NCI-H510A treated with DMSO at 0.1 percent for 48 hours (cell line): ENCODE data around the gene NOP14.
"Not testable (repeated sequence)": the region's sequence is repeated elsewhere in the genome, so short reads cannot be mapped to it uniquely, and the experiment has no call there.

Experiments
- DNase-seq: peaks from one replicate; lab custom pipeline; 2025; lab: John Stamatoyannopoulos, UW

The NOP14 gene

DNA sequence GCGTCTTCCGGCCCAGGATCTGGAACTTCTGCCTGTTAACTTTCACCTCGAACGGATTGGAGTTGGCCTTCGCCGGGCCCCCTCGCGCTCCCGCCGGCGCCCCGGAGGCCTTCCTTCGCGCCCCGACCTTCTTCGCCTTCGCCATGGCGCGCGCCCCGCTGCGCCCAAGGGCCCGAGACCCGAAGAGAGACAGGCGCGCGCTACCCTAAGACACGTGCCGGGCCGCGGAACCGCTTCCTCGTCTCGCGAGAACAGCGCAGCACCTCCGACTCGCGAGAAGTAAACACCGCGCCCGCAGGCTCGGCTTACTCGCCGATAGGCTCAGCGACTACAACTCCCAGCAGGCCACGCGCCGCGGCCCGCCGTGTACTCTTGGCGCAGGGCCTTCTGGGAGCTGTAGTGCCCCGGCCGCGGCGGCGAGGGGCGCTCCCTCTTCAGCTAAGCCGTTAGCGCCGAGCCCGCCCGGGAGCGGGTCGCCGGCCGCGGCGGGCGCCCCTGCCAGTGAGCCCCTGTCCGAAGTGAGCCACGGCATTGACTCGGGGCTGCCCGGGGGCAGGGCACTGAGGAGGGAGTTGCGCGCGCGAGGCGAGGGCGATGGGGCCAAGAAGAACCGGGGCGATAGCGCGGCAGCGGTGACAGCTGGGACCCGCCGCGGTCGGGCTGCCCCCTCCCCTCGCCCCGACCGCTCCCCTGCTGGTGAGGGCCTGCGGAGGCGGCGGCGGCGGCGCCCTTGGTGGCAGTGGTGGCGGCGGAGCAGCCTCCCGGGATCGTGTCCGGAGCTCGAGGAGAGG is at the start of gene NOP14, which contains the start of gene GRK4:
Gene NOP14 (minus strand): TSS at position 232 of the 791 bp plus-strand sequence. CDS start 87 bp downstream, at position 145.
Gene GRK4 (plus strand): TSS at position 397 of the 791 bp plus-strand sequence. CDS start 500 bp downstream, outside the sequence.
- peak; percentile 83 for DNase-seq

DNA sequence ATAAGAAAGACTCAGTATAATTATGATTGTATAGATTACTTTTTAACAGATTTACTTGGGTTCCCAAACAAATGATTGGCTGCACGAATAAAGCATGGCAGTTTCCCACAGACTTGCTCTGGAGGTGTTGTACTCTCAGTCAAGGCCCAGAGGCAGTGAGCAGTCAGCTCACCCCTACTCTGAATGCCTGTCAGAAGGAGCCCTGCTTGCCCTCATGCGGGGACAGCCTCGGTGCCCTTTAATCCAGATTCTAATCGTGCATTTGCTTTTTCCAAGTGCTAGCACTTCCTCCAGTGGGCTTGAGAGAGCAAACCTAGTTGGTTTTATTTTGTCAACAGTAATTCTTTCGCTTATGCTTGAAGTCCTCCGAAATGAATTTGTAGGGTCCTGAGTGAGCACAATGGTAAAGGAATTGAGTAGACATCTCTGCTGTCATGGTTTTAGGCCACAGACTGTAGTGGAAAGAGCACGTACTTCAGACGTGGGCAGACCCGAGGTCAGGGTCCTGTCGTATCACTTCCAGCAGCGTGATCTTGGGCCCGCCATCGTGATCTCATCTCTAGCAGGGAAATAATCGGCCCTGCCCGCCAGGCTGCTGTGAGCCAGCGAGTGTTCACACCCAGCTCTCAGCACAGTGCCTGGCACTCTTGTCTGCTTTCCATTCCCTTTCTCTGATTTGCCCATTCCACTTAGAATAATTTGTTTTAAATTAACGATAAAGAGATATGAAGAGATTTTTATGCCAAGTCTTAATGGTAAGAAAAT is 48.4 kb upstream of the NOP14 start:
- DNase-seq: no peak

DNA sequence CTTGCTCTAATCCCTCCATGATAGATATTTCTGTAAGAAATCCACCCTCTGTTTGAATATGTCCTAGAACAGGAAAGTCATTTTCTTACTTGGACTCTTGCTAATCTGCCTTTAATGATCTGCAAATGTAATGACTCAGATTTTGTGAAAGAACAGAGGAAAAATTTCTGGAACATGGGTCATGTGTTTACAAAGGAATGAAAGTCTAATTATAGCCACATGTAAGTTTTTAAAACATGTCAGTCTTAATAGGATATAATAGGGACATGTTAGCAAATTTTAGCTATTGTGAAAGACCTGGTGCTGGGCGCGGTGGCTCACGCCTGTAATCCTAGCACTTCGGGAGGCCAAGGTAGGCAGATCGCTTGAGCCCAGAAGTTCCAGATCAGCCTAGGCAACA is 47.8 kb upstream of the NOP14 start:
- DNase-seq: no peak

DNA sequence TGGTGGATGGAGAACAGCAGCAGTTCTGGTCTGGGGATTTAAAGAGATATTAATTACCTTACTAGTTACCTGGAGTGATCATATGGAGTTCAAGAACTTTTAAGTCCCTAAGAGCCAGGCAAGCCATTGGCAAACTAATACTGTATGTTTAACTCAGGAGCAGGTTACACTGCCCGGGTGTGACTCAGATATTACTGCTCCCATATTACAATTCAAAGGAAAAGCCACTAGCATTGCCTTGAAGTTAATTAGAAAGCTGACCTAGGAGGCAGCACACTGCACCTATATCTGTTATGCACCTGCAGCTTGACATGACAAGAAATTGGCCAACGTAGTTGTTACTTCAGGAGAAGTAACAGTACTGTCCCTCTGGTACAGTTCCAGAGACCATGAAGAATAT is 47.4 kb upstream of the NOP14 start:
- DNase-seq: no peak

DNA sequence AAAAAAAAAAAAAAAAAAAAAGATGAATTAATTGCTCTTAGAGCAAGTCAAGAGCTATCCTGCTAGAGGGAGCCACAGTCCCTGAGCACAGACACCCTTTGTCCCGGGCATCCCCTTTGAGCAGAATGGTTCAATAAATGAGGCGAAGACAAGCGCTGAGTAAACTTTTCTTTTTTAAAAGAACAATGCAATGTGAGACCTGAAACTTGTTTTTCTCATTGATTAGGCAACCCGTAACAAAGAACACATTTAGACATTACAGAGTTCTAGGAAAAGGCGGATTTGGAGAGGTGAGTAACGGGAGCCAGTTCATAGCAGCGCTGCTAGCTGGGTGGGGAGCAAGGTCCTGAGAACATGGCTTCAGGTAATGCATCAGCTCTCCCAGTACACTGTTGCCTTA is 46.2 kb upstream of the NOP14 start:
- no peak for DNase-seq

DNA sequence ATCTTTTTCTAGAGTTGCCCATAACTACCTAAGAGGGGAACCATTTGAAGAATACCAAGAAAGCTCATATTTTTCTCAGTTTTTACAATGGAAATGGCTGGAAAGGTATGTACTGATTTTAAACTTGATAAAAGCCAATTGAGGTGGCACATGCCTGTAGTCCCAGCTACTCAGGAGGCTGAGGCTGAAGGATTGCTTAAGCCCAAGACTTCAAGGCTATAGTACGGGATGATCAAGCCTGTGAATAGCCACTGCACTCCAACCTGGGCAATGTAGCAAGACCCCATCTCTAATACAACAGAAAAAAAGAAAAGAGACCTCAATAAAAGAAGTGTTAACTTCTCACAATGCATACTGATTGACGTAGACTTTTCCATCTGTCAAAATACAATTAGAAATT is 44.5 kb upstream of the NOP14 start:
- no peak for DNase-seq

DNA sequence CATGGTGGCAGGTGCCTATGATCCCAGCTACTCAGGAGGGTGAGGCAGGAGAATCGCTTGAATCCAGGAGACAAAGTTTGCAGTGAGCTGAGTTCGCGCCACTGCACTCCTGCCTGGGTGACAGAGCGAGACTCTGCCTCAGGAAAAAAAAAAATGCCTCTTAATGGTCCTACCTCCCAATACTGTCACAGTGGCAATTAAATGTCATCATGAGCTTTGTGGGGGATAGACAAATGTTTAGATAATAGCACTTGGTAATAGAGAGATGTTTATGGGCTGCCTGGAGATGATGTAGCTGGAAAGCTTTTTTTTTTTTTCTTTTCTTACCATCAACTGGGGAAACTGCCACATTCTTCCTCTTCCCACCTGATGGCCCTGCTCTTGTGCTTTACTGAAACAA is 33.2 kb upstream of the NOP14 start:
- DNase-seq: no peak

DNA sequence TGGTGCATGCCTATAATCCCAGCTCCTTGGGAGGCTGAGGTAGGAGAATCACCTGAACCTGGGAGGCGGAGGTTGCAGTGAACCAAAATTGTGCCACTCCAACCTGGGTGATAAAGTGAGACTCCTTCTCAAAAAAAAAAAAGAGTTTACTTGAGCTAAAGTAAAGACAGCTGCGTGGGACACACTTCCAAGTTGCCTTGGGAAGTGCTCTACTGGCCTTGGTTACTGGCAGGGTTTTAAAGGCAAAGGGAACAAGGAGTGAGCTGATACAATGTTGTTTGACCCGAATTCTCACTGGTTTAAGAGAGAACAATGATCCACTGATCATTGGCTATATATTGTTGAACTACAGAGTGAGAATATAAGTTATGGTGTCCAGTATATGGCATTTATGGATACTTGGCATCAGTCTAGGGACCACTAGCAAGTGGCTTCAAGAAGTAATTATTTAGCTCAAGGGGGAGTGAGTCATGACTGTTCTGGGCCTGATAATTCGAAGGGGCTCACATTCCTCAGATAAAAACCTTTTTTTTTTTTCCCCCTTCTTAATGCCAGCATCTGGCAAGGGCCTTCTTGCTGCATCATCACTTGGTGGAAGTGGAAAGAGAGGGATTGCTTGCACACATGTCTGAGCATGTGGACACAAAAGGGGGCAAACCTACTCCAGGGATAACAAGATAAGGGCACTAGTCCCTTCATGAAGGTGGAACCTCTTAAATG is 32.5 kb upstream of the NOP14 start:
- no peak for DNase-seq

DNA sequence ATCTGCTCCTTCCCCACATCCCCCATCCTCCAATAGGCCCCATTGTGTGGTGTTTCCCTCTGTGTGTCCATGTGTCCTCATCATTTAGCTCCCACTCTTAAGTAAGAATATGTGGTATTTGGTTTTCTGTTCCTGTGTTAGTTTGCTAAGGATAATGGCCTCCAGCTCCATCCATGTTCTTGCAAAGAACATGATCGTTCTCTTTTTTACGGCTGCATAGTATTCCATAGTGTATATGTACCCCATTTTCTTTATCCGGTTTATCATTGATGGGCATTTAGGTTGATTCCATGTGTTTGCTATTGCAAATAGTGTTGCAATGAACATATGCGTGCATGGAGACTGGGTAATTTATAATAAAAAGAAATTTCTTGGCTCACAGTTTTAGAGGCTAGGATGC is 31.7 kb upstream of the NOP14 start:
- DNase-seq: no peak

DNA sequence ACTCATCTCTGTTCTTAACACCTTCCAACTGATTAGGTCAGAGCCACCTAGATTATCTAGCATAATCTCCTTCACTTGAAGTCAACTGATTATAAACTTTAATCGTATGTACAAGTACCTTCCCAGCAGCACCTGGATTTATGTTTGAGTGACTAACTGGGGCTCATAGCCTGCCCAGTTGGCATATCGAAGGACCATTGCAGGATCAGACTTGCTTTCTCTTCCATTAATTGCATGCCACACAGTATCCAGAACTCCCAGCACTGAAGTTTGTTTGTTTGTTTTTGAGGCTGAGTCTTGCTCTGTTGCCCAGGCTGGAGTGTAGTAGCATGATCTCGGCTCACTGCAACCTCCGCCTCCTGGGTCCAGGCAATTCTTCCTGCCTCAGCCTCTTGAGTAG is 28.0 kb upstream of the NOP14 start:
- no peak for DNase-seq

DNA sequence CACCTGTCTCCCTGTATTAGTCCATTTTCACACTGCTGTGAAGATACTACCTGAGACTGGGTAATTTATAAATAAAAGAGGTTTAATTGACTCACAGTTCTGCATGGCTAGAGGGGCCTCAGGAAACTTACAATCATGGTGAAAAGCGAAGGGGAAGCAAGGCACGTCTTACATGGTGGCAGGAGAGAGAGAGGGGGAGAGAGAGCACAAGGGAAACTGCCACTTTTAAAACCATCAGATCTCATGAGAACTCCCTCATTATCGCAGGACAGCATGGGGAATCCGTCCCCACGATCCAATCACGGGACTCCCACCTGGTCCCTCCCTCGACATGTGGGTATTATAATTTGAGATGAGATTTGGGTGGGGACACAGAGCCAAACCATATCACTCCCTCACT is 20.5 kb upstream of the NOP14 start:
- not testable (repeated sequence) for DNase-seq

DNA sequence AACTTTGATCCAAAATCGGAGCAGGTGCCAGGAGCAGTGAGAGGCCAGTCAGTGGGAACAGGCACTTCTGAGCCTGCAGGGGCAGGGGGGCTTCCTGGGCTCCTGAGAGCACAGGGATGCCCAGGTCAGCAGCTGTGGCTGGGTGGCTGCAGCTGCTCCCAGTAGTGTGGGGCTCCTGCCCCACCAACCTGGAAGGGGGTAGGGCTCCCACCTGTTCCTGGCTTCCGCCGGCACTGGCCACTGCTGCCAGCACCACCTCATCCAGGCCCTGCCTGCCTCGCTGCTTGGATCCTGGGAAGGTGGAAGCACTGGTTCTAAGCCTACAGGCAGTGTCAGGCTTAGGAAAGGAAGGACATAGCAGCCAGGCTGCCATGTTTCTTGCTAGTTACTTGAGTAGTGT is 18.8 kb upstream of the NOP14 start:
- no peak for DNase-seq

DNA sequence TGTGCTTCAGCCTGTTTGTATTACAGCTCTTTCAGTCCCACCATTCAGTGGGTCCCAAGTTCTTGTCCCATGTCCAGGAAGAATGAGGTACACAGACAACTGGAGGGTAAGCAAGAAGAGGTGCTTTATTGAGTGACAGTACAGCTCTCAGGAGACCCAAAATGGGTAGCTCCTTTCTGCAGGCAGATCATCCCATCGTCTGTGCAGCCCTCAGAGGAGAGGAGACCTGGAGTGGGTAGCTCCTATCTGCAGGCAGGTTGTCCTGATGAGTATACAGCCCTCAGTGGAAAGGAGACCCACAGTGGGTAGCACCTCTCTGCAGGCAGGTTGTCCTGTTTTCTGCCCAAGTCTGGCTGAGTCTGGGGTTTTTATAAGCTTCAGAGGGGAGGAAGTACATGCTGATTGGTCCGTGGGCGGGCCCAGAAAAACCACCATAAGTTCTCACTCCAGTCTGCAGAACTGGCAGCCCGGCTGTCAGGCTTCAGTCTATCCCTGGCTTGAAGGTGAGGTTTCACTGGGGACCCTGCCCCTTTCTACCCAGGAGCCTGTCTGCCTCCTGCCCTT is 18.1 kb upstream of the NOP14 start:
- DNase-seq: no peak

DNA sequence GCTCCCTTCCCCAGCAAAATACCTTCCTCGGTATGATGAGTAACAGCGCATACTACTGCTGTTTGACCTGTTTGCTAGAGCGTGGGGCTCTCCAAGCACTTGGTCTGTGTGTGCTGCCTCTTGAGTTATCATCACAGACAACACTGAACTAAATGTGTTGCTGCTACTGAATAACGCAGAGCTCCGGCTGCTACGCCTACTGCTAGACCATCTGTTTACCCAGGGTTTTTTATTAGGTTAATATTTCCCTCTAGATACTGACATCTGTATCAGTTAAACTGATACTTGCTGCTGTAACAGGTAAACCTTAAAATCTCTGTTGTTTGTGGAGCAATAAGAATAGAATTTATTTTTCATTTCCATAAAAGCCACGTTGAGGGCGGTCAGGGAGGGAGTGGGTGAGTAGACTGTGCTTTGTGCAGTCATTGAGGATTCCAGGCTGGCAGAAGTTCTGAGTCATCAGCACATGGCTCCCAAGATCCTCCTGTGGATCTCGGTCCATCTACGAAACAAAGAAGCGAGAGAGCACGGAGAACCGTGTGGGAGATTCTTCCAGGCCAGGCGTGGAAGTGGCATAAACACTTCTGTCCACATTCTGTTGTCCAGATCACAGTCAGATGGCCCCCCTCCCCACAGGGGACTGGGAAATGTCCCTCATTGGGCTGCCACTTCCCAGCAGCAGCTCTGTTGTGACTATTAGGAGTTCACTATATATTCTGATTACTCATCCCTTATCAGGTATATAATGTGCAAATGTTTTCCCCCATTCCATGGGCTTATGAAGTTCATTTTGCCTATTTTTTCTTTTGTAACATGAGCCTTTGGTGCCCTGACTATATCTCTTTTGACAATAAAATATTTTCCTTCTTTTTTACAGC is 14.2 kb upstream of the NOP14 start:
- peak; percentile 74 for DNase-seq

DNA sequence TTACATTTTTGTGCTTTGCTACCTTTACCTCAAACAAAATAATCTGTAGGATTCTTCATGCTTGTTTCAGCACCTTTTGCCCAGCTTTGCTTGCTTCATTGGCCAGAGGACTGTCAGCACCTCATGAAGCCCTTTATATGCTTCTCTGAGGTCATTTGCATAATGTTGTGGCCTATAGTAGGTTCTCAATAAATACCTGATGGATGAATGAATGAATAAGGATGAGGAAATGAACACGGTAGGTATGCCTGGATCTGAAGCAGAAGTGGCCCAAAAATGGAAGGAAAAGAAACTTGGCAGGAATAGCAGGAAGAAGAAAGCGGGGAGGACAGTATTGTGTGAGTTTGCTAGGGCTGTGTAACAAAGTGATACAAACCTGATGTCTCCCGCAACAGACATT is 8.1 kb upstream of the NOP14 start:
- DNase-seq: no peak

DNA sequence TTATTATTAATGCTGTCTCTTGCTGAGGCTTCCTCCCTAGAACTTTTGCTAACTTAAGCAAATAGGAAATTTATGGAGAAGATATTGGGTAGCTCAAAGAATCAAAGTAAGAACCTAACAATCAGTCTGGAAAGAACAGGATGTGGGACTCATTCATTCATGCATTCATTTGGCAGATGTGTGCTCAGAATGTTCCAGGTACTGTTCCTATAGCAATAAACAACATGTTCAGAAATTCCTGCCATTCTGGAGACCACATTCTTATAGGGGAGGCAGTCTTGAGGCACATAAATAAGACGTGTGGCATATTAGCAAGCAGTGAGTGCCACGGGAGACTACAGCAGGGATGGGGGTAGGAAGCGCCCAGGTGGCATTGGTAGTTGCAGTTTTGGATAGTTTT is 5.2 kb upstream of the NOP14 start:
- no peak for DNase-seq

DNA sequence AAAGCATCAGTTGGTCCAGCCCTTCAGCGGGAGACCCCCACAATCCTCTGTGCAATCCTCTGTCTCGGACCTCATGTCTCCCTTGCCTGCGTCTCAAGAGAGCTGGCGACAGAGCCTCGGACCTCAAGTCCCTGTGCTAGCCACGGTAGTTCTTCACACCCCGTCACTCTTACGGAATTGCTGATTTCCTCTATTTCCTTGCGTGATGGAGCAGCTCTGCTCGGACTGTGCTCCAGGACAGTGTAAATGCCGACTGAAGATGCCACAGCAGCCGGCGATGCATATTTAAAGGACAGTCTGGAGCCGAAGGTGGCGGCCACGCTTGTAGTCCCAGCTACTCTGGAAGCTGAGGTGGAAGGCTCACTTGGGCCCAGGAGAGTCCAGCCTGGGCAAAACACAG is 2.1 kb upstream of the NOP14 start:
- DNase-seq: no peak

DNA sequence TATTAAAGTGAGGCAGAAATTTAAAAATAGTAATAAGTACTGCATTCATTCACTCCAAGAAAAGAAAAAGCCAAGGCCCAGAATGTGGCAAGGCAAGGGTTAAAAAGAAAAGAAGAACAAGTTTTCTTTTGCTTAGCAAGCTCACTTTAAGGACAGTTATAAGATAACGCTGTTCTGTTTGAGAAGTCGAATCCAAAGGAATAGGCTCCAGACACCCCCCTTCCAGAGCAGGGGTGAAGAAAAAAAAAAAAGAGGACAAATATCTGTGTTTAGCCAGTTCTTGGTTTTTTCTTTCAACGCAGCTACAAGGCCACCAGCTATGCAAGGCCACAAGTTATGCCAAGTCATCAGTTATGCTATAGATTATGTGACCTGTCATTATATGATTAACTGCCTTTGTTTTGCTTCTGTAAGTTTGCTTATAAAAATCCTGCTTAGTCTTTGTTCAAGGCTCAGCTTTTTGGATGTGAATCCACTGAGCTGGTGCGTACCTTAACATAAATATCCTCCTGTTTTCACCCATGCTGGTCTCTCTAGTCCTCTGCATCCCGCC is 1.6 kb upstream of the NOP14 start:
- no peak for DNase-seq

DNA sequence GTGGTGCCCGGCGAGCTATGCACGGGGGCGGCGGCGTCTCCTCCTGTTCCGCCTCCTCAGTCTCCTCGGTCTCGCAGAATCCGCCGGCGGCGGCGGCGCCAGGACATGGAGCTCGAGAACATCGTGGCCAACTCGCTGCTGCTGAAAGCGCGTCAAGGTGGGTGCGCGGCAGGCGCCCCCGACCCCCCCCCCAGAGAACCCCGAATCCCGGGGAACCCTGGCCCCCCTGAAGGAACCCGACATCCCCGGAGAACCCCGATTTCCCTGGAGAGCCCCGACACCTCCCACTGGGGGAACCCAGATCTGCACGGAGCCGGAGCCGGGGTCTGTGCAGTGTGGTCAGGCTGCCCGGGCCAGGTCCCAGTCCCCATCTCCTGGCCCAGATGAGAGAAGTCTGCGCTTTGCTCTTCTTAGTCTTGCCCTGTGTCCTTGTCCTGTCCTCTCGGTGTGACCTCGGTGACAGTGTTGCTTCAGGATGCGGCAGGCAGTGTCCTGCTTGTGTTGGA is 813 bp upstream of the NOP14 start:
- DNase-seq: no peak

DNA sequence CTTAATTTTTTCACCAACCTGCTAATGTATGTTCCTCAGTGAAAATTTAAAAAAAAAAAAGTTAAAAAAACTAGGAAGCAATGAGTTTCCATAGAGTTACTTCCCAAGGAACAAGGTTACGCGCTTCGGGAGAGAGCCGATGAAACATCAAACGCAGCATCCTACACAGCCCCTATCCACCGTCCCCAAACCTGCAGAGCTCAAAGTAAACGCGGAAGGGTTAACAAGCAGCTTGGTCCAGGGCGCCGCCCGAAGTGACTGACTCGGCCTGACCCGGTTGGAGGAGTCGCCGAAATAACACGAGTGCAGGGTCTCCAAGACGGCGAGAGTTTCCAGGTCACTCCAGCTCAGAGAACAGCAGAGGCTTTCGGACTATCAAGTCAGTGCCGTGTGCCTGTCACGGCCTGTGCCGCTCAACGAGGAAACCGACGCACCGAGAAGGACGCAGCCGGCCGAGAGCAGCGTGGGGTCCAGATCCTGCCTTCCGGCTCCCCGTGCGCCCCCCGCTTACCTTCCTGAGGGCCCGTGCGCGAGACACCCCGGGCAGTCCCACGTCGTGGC is 512 bp downstream of the NOP14 start:
- no peak for DNase-seq
